Activated T-helper 17 cell treated with anti-CD3 and anti-CD28 coated beads, Interleukin-2, amount 50 U/mL, for 72 hours (primary cell): ENCODE results near the gene SLAMF1. TPM values are rescaled to one million over a fixed set of nuclear protein-coding genes. Genes with fewer than 3 reads are reported as not detected.
A peak's percentile ranks its signal among the peaks of the same experiment; 100 is the strongest.

Experiments
- ATAC-seq: fragments of 150-1000 bp; cut with Tn5 transposase; replicated peaks from 2 replicates; pipeline ENCODE4 v1.10.0; 2021; ENCODE audit warnings: mild to moderate bottlenecking, moderate library complexity
- H3K27ac Mint-ChIP-seq: one replicate; pipeline ENCODE4 v1.8.0; 2022; ENCODE audit warnings: mixed read lengths
- H3K27me3 Mint-ChIP-seq: one replicate; pipeline ENCODE4 v1.8.0; 2022; ENCODE audit warnings: mixed read lengths
- H3K36me3 Mint-ChIP-seq: one replicate; pipeline ENCODE4 v1.8.0; 2022; ENCODE audit warnings: low read depth, mild to moderate bottlenecking, mixed read lengths
- H3K4me1 Mint-ChIP-seq: one replicate; pipeline ENCODE4 v1.8.0; 2022; ENCODE audit warnings: mixed read lengths
- H3K4me3 Mint-ChIP-seq: one replicate; pipeline ENCODE4 v1.8.0; 2022; ENCODE audit warnings: mild to moderate bottlenecking, mixed read lengths
- H3K9me3 Mint-ChIP-seq: one replicate; pipeline ENCODE4 v1.8.0; 2022; ENCODE audit warnings: mixed read lengths
- total RNA-seq, 2 donors: library from RNA; stranded (reverse); gene quantifications; one replicate each; pipeline ENCODE4 v1.2.3, GENCODE V29; 2022

Gene SLAMF1
- total RNA-seq, 2 donors from 2014 or later, result 121 to 186 TPM

DNA sequence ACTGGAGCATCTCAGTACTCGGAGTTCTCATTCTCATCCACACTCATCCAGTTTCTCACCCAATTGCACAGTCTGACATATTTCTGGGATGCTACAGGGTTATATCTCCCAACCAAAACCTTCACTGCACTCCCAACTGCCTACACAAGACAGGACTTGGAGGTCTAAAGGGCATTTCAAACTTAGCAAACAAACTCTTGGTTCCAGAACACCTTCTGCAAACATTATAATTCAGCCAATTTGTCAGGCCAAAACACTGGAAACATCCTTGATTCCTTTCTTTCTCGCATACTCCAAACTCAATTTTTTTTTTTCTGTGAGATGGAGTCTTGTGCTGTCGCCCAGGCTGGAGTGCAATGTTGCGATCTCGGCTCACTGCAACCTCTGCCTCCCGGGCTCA is 7.9 kb downstream of the SLAMF1 start:
- ATAC-seq, result no peak
- peak overlapping the region; percentile 89 for H3K27ac Mint-ChIP-seq
- H3K9me3 Mint-ChIP-seq, result no peaks in the 10 kb centered on the region
- H3K4me1 Mint-ChIP-seq, result peaks cover 52% of the 10 kb centered on the region
- peak overlapping the region; percentile 79 for H3K4me3 Mint-ChIP-seq
- no peaks in the 10 kb centered on the region for H3K27me3 Mint-ChIP-seq
- peaks cover 100% of the 10 kb centered on the region for H3K36me3 Mint-ChIP-seq

DNA sequence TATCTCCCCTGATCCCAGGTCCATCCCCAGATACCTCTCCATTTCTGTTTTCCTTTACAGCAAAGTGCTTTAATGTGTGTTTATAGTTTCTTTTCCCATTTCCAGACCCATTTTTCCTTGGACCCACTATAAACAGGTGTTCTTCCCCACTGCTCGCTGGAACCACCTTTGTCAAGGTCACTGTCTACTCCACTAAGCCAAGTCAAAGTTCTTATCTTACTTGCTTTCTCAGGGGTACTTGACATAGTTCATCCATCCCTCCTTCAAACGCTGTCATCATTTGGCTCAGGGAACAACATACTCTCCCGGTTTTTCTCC is 8.3 kb downstream of the SLAMF1 start:
- H3K9me3 Mint-ChIP-seq, result no peaks in the 10 kb centered on the region
- H3K27me3 Mint-ChIP-seq, result no peaks in the 10 kb centered on the region
- H3K36me3 Mint-ChIP-seq, result peaks cover 100% of the 10 kb centered on the region
- H3K4me1 Mint-ChIP-seq, result peaks cover 57% of the 10 kb centered on the region
- H3K4me3 Mint-ChIP-seq, result peak overlapping the region; percentile 79
- peak overlapping the region; percentile 89 for H3K27ac Mint-ChIP-seq
- ATAC-seq, result no peak

GRCh38 chr1:160637821-160638539 is 8.9 kb downstream of the SLAMF1 start:
- no peaks in the 10 kb centered on the region for H3K27me3 Mint-ChIP-seq
- H3K4me3 Mint-ChIP-seq, result peak overlapping the region; percentile 79
- ATAC-seq, result peak; percentile 49
- H3K4me1 Mint-ChIP-seq, result peaks cover 62% of the 10 kb centered on the region
- H3K27ac Mint-ChIP-seq, result peak overlapping the region; percentile 89
- peaks cover 100% of the 10 kb centered on the region for H3K36me3 Mint-ChIP-seq
- H3K9me3 Mint-ChIP-seq, result no peaks in the 10 kb centered on the region

GRCh38 chr1:160637065-160637464 is 9.8 kb downstream of the SLAMF1 start:
- H3K9me3 Mint-ChIP-seq, result no peaks in the 10 kb centered on the region
- peaks cover 61% of the 10 kb centered on the region for H3K4me1 Mint-ChIP-seq
- H3K27me3 Mint-ChIP-seq, result no peaks in the 10 kb centered on the region
- ATAC-seq, result no peak
- peak overlapping the region; percentile 79 for H3K4me3 Mint-ChIP-seq
- H3K36me3 Mint-ChIP-seq, result peaks cover 100% of the 10 kb centered on the region
- peak overlapping the region; percentile 89 for H3K27ac Mint-ChIP-seq

DNA sequence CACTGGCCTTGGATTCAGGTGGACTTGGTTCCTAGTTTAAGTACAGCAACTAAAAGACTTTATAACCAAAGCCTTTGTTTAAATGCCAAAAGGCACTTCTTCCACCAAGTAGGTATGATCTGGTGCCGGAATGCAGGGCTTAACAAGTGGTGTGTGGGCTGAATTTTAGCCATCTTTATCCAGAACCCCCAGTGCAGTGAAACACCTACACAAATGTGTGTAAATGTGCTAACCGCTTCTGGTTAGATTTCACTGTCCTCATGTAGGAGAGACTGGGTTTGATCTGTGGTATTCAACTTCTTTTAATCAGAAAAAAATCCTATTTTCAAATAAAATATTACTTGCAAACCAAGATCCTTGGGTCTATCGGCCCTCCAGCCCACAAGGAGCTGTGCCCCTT is 10.3 kb downstream of the SLAMF1 start:
- no peaks in the 10 kb centered on the region for H3K27me3 Mint-ChIP-seq
- peaks cover 65% of the 10 kb centered on the region for H3K4me1 Mint-ChIP-seq
- peak overlapping the region; percentile 89 for H3K27ac Mint-ChIP-seq
- no peaks in the 10 kb centered on the region for H3K9me3 Mint-ChIP-seq
- peaks cover 100% of the 10 kb centered on the region for H3K36me3 Mint-ChIP-seq
- peak overlapping the region; percentile 79 for H3K4me3 Mint-ChIP-seq
- ATAC-seq, result no peak

DNA sequence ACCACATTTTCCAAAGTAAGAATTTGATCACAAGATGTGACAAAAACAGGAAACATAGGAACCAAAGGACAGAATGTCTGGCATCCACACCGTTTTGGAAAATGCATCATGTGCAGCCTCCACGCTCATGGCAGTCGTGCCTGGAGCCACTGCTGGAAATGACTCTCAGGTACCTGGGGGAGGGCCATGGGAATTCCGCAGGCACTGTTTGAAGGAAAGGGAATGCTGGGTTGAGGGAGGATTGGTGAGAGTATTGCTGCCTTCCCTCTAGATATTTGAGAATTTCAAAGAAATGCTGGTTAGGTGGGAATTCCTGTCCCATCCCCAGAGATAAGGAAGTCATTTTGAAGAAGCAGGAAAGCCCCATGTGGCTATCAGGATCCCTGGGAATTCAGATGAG is 10.8 kb downstream of the SLAMF1 start:
- ATAC-seq, result no peak
- peak overlapping the region; percentile 89 for H3K27ac Mint-ChIP-seq
- peaks cover 100% of the 10 kb centered on the region for H3K36me3 Mint-ChIP-seq
- no peaks in the 10 kb centered on the region for H3K9me3 Mint-ChIP-seq
- no peaks in the 10 kb centered on the region for H3K27me3 Mint-ChIP-seq
- peak overlapping the region; percentile 79 for H3K4me3 Mint-ChIP-seq
- H3K4me1 Mint-ChIP-seq, result peaks cover 70% of the 10 kb centered on the region

DNA sequence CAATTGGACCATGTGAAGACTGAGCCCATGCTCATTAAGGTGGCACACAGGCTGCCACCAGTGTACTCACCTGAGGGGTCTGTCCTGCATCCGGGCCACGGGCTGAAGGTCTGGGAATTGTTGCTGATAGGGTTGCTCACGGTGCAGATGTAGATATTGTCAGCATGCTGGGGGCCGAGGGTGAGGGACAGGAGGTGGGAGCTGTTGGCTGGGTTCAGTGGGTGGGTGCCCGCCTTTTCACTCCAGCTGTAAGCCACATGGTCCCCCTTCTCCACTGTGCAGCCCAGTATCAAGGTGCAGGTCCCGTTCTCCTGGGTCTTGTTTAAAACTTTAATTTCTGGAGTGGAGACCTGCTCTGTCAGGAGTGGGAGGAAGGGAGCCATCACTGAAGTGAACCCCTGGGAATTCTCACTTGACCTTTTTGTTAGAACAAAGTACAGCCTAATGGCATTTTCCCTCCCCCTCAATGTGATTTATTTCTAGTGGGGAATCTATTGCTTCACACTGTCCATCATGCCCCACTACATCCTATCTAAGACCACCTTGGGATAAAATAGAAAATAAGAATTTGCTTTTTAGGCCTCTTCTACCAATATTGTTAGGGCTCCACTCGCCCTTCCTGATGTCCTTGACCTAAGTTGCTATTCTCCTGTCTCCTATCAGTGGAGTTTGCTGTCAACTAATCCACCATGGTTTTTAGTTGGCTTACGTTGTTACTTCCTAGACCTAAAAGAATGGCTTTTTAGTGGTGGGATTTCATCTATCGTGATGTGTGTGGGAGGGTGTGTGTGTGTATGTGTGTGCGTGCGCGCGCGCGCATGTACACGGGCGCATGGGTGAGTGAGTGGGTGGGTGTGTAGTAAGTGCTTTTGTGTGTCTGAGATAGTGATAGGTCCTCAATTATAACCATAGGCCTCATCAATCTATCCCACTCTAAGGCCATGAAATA is 12.0 kb downstream of the SLAMF1 start:
- peak overlapping the region; percentile 89 for H3K27ac Mint-ChIP-seq
- H3K36me3 Mint-ChIP-seq, result peaks cover 100% of the 10 kb centered on the region
- H3K9me3 Mint-ChIP-seq, result no peaks in the 10 kb centered on the region
- peak; percentile 23 for ATAC-seq
- H3K27me3 Mint-ChIP-seq, result no peaks in the 10 kb centered on the region
- H3K4me3 Mint-ChIP-seq, result peak overlapping the region; percentile 79
- peaks cover 71% of the 10 kb centered on the region for H3K4me1 Mint-ChIP-seq

DNA sequence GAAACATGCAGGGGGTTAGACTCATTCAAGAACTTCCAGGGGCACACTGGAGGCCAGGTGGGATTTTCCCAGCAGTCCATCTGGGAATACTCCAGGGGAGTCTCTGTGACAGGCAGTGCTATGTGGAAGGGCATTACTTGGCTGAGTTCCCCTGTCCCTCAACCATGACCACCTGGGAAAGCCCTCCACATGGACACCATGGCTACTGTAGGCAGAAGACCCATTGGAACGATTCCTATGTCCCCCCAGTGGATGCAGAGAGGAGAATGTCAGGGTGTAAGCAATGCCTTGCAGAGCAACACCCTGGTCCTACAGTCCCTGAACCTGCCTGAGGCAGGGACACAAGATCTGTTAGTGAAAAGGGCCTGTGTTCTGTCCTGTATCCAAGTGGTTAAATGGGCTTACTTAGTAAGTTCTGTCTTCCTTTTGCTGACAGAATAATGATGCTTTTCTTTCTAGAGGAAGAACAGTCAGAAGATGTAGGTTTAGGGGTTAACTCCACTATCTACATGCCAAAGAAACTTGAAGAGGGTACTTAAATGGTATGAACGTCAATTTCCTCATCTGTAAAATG is 13.4 kb downstream of the SLAMF1 start:
- Mint-ChIP-seq H3K9me3 (no peaks in the 10 kb centered on the region), H3K36me3 (peaks cover 100% of the 10 kb centered on the region), H3K4me1 (peaks cover 59% of the 10 kb centered on the region), H3K27me3 (no peaks in the 10 kb centered on the region), H3K4me3 (peak overlapping the region; percentile 79), H3K27ac (peak overlapping the region; percentile 89)
- ATAC-seq, result no peak

DNA sequence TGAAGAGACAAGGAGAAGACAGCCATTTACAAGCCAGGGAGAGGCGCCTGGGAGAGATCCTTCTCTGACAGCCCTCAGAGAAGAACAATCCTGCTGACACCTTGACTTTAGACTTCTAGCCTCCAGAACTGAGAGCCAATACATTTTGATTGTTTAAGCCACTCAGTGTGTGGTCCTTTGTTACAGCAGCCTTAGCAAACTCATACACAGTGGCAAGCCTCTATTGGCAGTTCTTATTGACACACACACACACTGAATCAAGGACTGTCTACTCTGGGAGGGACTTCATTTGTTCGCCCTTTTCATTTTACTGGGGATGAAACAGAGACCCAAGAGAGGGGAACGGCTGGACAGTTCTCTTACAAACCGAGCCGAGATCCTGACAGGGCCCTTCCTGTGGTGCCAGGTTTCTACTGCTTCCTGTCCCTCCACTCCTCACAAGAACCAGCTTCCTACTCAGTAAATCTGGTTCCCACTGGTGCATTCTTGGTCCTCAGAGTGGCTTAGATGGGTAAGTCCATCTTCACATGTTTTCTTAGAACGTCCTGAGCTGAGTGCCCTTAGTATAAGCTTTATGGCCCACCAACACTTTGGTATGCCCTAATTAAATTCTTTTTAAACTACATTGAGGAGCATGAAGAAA is 14.7 kb downstream of the SLAMF1 start:
- H3K36me3 Mint-ChIP-seq, result peaks cover 100% of the 10 kb centered on the region
- H3K9me3 Mint-ChIP-seq, result no peaks in the 10 kb centered on the region
- peaks cover 56% of the 10 kb centered on the region for H3K4me1 Mint-ChIP-seq
- no peak for ATAC-seq
- no peaks in the 10 kb centered on the region for H3K27me3 Mint-ChIP-seq
- peak overlapping the region; percentile 98 for H3K27ac Mint-ChIP-seq
- H3K4me3 Mint-ChIP-seq, result peak overlapping the region; percentile 79

GRCh38 chr1:160630523-160631451 is 16.1 kb downstream of the SLAMF1 start:
- peaks cover 100% of the 10 kb centered on the region for H3K36me3 Mint-ChIP-seq
- peak overlapping the region; percentile 79 for H3K4me3 Mint-ChIP-seq
- H3K27me3 Mint-ChIP-seq, result no peaks in the 10 kb centered on the region

GRCh38 chr1:160629286-160630210 is 17.3 kb downstream of the SLAMF1 start:
- Mint-ChIP-seq H3K27me3 (no peaks in the 10 kb centered on the region), H3K4me1 (peaks cover 65% of the 10 kb centered on the region), H3K27ac (peak overlapping the region; percentile 98), H3K4me3 (peak overlapping the region; percentile 79), H3K9me3 (no peaks in the 10 kb centered on the region), H3K36me3 (peaks cover 100% of the 10 kb centered on the region)
- peak; percentile 10 for ATAC-seq

More at GRCh38 chr1:160630523-160631451, 16.1 kb downstream of the SLAMF1 start:
- Mint-ChIP-seq H3K4me1 (peaks cover 62% of the 10 kb centered on the region), H3K27ac (peak overlapping the region; percentile 98), H3K9me3 (no peaks in the 10 kb centered on the region)
- ATAC-seq, result no peak

DNA sequence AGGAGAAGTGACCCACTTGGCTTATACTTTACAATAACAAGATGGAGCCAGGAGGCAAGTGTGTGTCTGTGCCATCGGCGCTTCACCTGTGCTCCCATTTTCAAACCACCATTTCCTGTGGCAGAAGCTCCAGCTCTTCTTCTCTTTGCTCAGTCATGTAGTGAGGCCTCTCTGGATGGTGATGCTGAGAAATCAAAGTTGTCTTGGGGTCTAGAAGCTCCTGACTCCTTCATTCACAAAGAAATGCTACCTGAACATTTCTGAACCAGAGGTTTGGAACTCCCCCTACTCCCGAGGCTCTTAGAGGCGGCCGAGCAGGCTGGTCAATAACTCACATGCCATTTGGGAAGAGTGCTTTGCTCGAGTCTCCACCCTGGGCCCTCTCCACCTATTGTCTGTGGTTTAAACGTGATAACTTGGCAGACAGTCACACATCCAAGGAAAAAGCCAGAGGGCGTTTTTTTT is 18.0 kb downstream of the SLAMF1 start:
- Mint-ChIP-seq H3K36me3 (peaks cover 100% of the 10 kb centered on the region), H3K4me3 (peak overlapping the region; percentile 79), H3K27me3 (no peaks in the 10 kb centered on the region), H3K27ac (peak overlapping the region; percentile 98), H3K4me1 (peaks cover 65% of the 10 kb centered on the region), H3K9me3 (no peaks in the 10 kb centered on the region)
- ATAC-seq, result no peak
